ENCODE data around the gene OLAH.
"Not testable (repeated sequence)": the region's sequence is repeated elsewhere in the genome, so short reads cannot be mapped to it uniquely, and the experiment has no call there.

DNA sequence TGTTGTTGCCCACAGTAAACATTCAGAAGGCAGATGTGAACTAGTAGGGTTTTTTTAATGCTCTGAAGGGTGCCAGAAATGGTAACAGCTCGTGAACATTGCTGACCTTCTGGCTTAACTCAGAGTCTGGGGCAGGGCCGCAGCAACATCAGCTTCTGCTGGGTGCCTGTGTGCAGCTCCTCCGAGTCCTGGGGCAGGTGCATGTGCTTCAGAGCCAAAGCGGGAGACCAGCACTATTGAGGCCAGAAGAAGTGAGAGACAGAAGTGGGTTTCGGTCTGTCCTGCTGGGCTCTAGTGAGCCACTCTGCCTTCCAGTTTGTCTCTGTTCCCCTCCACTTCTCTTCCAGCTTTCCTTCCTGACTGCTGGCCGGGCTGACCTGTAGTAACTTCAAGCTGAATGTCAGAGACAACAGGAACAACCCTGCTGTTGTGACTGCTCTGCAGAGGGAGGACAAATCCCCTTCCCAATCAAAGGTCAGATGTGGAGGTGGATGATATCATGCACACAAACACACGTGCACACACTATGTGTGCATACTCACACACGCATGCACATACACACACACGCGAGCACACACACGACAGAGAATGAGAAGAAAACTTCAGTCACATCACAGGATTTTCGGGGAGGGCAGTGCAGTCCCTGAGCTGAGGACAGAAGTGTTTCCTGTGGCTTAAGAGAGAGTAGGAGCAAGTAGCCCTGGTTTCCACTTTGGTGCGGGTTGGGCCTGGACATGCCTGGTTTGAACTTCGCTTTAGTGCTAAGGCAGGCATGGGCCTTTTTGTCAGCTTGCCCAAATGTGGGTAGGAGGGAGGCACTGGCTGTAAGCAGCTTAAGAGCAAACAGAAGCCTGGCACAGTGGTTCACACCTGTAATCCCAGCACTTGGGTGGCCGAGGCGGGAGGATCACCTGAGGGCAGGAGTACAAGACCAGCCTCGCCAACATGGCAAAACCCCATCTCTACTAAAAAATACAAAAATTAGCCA, 19.4 kb upstream of the OLAH start:
- TF ChIP-seq EZH2 (IDR thresholded peaks at IDR 0.05; ENCODE audit: borderline replicate concordance); EZH2phosphoT487 (IDR thresholded peaks at IDR 0.05; ENCODE audit: low read depth, severe bottlenecking, unreplicated experiment): not testable (repeated sequence)
- TF ChIP-seq, protein P1, sequence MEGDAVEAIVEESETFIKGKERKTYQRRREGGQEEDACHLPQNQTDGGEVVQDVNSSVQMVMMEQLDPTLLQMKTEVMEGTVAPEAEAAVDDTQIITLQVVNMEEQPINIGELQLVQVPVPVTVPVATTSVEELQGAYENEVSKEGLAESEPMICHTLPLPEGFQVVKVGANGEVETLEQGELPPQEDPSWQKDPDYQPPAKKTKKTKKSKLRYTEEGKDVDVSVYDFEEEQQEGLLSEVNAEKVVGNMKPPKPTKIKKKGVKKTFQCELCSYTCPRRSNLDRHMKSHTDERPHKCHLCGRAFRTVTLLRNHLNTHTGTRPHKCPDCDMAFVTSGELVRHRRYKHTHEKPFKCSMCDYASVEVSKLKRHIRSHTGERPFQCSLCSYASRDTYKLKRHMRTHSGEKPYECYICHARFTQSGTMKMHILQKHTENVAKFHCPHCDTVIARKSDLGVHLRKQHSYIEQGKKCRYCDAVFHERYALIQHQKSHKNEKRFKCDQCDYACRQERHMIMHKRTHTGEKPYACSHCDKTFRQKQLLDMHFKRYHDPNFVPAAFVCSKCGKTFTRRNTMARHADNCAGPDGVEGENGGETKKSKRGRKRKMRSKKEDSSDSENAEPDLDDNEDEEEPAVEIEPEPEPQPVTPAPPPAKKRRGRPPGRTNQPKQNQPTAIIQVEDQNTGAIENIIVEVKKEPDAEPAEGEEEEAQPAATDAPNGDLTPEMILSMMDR (IDR thresholded peaks at IDR 0.05; ENCODE audit: poor library complexity): not testable (repeated sequence)
